ENCODE data around the gene TP53AIP1. TPM values are rescaled to one million over a fixed set of nuclear protein-coding genes. Genes with fewer than 3 reads are reported as not detected.
A peak's percentile ranks its signal among the peaks of the same experiment; 100 is the strongest.

Gene TP53AIP1
- total RNA-seq, 3 donors from 2014 or later = 0.25 to 0.55 (median 0.36) TPM

GRCh38 chr11:128892866-128893565 is 49.7 kb downstream of the TP53AIP1 start:
- no peaks in the 10 kb centered on the region for H3K36me3 ChIP-seq (ENCODE audit: low read depth)
- no peak for ATAC-seq
- H3K9me3 ChIP-seq = no peaks in the 10 kb centered on the region
- no peak for DNase-seq
- intact Hi-C loops (cut with DNase I, micrococcal nuclease) = no loop called here
- H3K4me1 ChIP-seq (ENCODE audit: low read depth) = peaks cover 10% of the 10 kb centered on the region
- no peak overlapping the region for H3K4me3 ChIP-seq
- no peak for TF ChIP-seq CTCF (IDR thresholded peaks at IDR 0.05)

DNA sequence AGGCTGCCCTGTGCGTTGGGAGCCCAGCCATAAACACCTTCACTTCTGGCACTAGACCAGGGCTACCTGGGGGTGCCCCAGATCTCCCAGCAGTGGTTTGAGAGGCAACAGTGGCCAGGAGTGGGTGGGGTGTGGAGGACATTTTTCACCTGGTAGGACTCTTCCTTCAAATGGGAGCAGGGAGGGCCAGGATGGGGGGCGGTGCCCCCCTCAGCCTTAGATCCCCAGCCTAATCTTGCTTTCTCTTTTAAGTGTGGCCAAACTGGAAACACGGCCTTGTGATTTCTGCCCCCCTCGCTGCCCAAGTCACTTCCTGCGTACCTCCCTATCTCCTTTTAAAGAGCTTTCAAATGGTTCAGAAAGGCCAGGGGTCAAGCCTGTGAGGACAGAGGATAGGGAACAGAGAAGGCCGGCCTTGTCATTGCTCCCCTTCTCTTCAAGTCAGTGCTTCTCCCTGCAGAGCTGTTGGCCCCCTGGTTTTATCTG is 50.7 kb downstream of the TP53AIP1 start:
- no peak for ATAC-seq
- TF ChIP-seq CTCF (IDR thresholded peaks at IDR 0.05) = no peak
- no peak overlapping the region for H3K4me3 ChIP-seq

GRCh38 chr11:128890543-128891368 is 51.9 kb downstream of the TP53AIP1 start, which contains the start of gene KCNJ5:
Gene KCNJ5 (plus strand): TSS chr11:128891356. CDS start chr11:128911274, 19,918 bp downstream.
- H3K4me3 ChIP-seq = no peak within 1 kb of the TSS
- intact Hi-C loops (cut with DNase I, micrococcal nuclease) = no loop called here
- DNase-seq = peak in 2 of 3 donors; percentile 23 to 62
- TF ChIP-seq CTCF (IDR thresholded peaks at IDR 0.05) = no peak
- H3K9me3 ChIP-seq = no peaks in the 10 kb centered on the region
- H3K4me1 ChIP-seq (ENCODE audit: low read depth) = peaks cover 10% of the 10 kb centered on the region
- peak; percentile 65 for ATAC-seq
- H3K36me3 ChIP-seq (ENCODE audit: low read depth) = no peaks in the 10 kb centered on the region

More for the DNA sequence above, 50.7 kb downstream of the TP53AIP1 start:
- no peaks in the 10 kb centered on the region for H3K36me3 ChIP-seq (ENCODE audit: low read depth)
- H3K4me1 ChIP-seq (ENCODE audit: low read depth) = peaks cover 10% of the 10 kb centered on the region
- no peak for DNase-seq
- no peaks in the 10 kb centered on the region for H3K9me3 ChIP-seq
- intact Hi-C loops (cut with DNase I, micrococcal nuclease) = no loop called here

DNA sequence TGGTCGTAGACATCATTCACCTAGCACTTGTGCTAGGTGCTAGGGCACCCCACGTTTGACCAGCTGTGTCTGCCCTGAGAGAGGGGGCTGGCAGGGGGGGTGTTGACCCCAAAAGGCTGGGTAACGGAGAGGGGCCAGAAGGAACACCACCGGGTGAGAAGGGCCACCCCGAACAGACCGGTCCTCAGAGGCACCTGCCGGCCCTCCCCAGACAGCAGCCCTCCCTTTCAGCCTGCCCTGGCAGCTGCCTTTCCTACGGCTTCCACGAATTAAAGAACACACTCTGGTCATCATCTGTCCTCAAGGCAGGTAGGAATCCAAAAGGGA is 52.5 kb downstream of the TP53AIP1 start:
- intact Hi-C loops (cut with DNase I, micrococcal nuclease) = no loop called here
- no peak for TF ChIP-seq CTCF (IDR thresholded peaks at IDR 0.05)
- no peak for DNase-seq
- Histone ChIP-seq H3K4me1 (ENCODE audit: low read depth) (peaks cover 10% of the 10 kb centered on the region), H3K36me3 (ENCODE audit: low read depth) (no peaks in the 10 kb centered on the region), H3K9me3 (no peaks in the 10 kb centered on the region), H3K4me3 (no peak overlapping the region)
- ATAC-seq = no peak

DNA sequence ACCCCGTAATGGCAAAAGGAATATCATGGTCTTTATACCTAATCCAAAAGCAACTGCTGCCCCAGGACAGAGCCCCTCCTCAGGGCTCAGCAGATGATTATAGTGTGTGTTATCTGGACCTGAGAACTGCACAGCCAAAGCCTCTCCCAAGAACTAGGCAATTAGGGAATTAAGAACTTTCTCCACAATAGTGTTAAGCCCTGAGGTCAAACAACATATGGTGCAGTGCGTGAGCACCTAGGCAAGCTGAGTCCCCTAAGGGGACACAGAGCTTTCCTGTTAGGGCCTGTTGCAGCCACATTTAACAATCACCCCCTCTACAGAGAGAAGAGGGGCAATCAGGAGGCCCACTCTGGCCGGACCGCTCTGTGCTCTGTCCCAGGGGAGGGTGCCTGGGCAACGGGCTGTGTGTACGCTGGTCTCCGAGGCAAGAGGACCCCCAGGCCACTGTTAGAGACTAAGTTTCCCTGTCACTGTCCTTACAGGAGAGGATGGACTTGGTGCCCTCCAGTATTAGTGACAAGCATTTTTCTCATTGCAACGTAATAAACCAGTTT is 52.9 kb downstream of the TP53AIP1 start:
- Histone ChIP-seq H3K36me3 (ENCODE audit: low read depth) (no peaks in the 10 kb centered on the region), H3K4me1 (ENCODE audit: low read depth) (peaks cover 10% of the 10 kb centered on the region), H3K9me3 (no peaks in the 10 kb centered on the region), H3K4me3 (no peak overlapping the region)
- ATAC-seq (no peak), DNase-seq (no peak)
- intact Hi-C loops (cut with DNase I, micrococcal nuclease) = loop anchor here in 1 of 2 donors (5.0 kb wide), 1 partner anchor 63 kb away; no protein-coding TSS in a partner anchor
- TF ChIP-seq CTCF (IDR thresholded peaks at IDR 0.05) = no peak
